SK-N-MC (cell line): ENCODE measurements around the gene MLIP.

Experiments used
- EZH2 ChIP-seq: fragments of 200-600 bp; sonication (generic); IDR thresholded peaks from one replicate; pipeline ENCODE4 v1.6.1; 2017; ENCODE audit warnings: antibody characterized with exemption
- FOXP2 ChIP-seq: optimal IDR thresholded peaks from 2 replicates; pipeline ENCODE3; 2011; ENCODE audit warnings: mild to moderate bottlenecking, moderate library complexity; ENCODE audit not compliant: insufficient read depth; ENCODE audit errors: extremely low read length, control extremely low read depth
- POLR2AphosphoS5 ChIP-seq: IDR thresholded peaks from 2 replicates; pipeline ENCODE4 v1.6.1; 2012; ENCODE audit warnings: mild to moderate bottlenecking, low read depth, low read length, borderline replicate concordance

DNA sequence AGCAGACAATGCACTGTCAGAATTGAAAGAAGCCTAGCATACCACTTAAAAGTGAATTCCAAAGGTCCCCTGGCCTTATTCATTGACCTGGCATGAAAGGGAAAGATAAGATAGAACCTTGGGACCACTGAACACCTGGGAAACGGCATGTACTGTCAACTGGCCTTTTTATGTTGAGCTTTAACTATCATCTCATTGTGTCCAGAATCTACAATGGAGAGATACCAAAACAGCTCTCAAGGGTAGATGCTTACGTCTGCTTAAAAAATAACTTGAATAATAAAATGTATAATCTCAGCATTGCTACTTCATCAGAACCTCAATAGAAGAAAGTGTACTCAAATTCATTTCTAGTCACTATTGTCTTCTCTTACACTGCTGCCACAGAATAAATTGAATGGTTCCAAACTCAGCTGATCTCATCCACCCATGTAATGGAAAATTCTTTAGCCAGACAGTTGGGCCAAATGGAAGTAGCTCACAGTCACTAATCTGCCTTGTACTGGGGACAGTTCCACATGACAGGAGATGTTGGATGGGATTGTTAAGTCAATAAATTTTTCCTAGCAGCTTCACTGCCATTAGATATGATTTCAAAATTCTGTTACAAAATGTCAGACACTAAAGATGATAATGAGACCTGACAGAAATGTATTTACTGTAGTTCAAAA, 93.8 kb downstream of the MLIP start:
- no peak for TF ChIP-seq POLR2AphosphoS5
- no peak for TF ChIP-seq EZH2
- no peak for TF ChIP-seq FOXP2
